Calu3 (cell line): Measurements from ENCODE around the gene DNAJC1. TPM values are rescaled to one million over a fixed set of nuclear protein-coding genes. Genes with fewer than 3 reads are reported as not detected.
"Not testable (repeated sequence)": the region's sequence is repeated elsewhere in the genome, so short reads cannot be mapped to it uniquely, and the experiment has no call there.

Source experiments
- BruUV-seq: library from RNA; stranded (reverse); fragments of 400-500 nt; replicated peaks from 2 replicates; lab custom pipeline; 2021; lab: Mats Ljungman, UMichigan
- CTCF ChIA-PET: fragments of 300-600 bp; sonication (Branson Sonifier 250); formaldehyde crosslinking; loops from one replicate; lab custom pipeline; 2022; ENCODE audit warnings: antibody characterized with exemption; lab: Charles Lee
- DNase-seq: peaks from one replicate; pipeline ENCODE4 v3.0.0; 2022
- H3K27ac Mint-ChIP-seq: one replicate; pipeline ENCODE4 v1.8.0; 2022; ENCODE audit warnings: mixed read lengths; ENCODE audit not compliant: unreplicated experiment
- H3K27me3 Mint-ChIP-seq: one replicate; pipeline ENCODE4 v1.8.0; 2022; ENCODE audit warnings: mixed read lengths; ENCODE audit not compliant: unreplicated experiment
- H3K36me3 Mint-ChIP-seq: one replicate; pipeline ENCODE4 v1.8.0; 2022; ENCODE audit warnings: mild to moderate bottlenecking, moderate library complexity, mixed read lengths; ENCODE audit not compliant: insufficient read depth, unreplicated experiment
- H3K4me1 Mint-ChIP-seq: one replicate; pipeline ENCODE4 v1.8.0; 2022; ENCODE audit warnings: mild to moderate bottlenecking, low read depth, mixed read lengths; ENCODE audit not compliant: unreplicated experiment
- H3K4me3 Mint-ChIP-seq: one replicate; pipeline ENCODE4 v1.8.0; 2022; ENCODE audit warnings: mild to moderate bottlenecking, low read depth, moderate library complexity, mixed read lengths; ENCODE audit not compliant: unreplicated experiment
- H3K9me3 Mint-ChIP-seq: one replicate; pipeline ENCODE4 v1.8.0; 2022; ENCODE audit warnings: low read depth, mixed read lengths; ENCODE audit not compliant: unreplicated experiment
- CTCF ChIP-seq: fragments of 200-600 bp; IDR thresholded peaks from one replicate; pipeline ENCODE4 v1.8.0; 2022; ENCODE audit warnings: antibody characterized with exemption; ENCODE audit not compliant: unreplicated experiment
- intact Hi-C: fragments of 100-400 bp; cut with micrococcal nuclease; formaldehyde crosslinking; loops from one replicate; pipeline ENCODE4 v1.10.0; 2022; ENCODE audit not compliant: unreplicated experiment
- total RNA-seq: library from RNA; stranded (reverse); gene quantifications from 2 replicates; pipeline ENCODE4 v1.2.3, GENCODE V29; 2022

Gene DNAJC1
- total RNA-seq, 1 experiment from 2014 or later, result 17.0 TPM

- Mint-ChIP-seq H3K4me1 (no peaks in the 10 kb centered on the region), H3K27ac (no peak overlapping the region), H3K27me3 (no peaks in the 10 kb centered on the region), H3K36me3 (no peaks in the 10 kb centered on the region), H3K9me3 (peaks cover 26% of the 10 kb centered on the region), H3K4me3 (no peak overlapping the region)
- DNase-seq, result no peak
- TF ChIP-seq CTCF, result no peak
- intact Hi-C loops, result no loop called here
- CTCF ChIA-PET, result no interaction called here
- no TSS peak for BruUV-seq
Measured at GRCh38 chr10:21826725-21827124, 176.8 kb downstream of the DNAJC1 start.

- BruUV-seq, result no TSS peak
- Mint-ChIP-seq H3K27me3 (no peaks in the 10 kb centered on the region), H3K4me1 (no peaks in the 10 kb centered on the region), H3K36me3 (no peaks in the 10 kb centered on the region), H3K27ac (no peak overlapping the region), H3K9me3 (peaks cover 23% of the 10 kb centered on the region), H3K4me3 (no peak overlapping the region)
- intact Hi-C loops, result no loop called here
- CTCF ChIA-PET, result no interaction called here
- DNase-seq, result no peak
- TF ChIP-seq CTCF, result no peak
Measured at GRCh38 chr10:21825345-21825744, 178.2 kb downstream of the DNAJC1 start.

- CTCF ChIA-PET, result no interaction called here
- no TSS peak for BruUV-seq
- Mint-ChIP-seq H3K27ac (no peak overlapping the region), H3K36me3 (no peaks in the 10 kb centered on the region), H3K4me3 (no peak overlapping the region), H3K9me3 (peaks cover 18% of the 10 kb centered on the region), H3K4me1 (no peaks in the 10 kb centered on the region), H3K27me3 (no peaks in the 10 kb centered on the region)
- no peak for DNase-seq
- TF ChIP-seq CTCF, result no peak
- intact Hi-C loops, result no loop called here
Measured at GRCh38 chr10:21824409-21824808, 179.1 kb downstream of the DNAJC1 start.

- Mint-ChIP-seq H3K36me3 (no peaks in the 10 kb centered on the region), H3K4me3 (no peak overlapping the region), H3K27ac (no peak overlapping the region), H3K9me3 (peaks cover 18% of the 10 kb centered on the region), H3K27me3 (no peaks in the 10 kb centered on the region), H3K4me1 (no peaks in the 10 kb centered on the region)
- CTCF ChIA-PET, result no interaction called here
- intact Hi-C loops, result no loop called here
- no TSS peak for BruUV-seq
- TF ChIP-seq CTCF, result no peak
- DNase-seq, result no peak
Measured at GRCh38 chr10:21823617-21824016, 179.9 kb downstream of the DNAJC1 start.

GRCh38 chr10:21822273-21822672 is 181.3 kb downstream of the DNAJC1 start:
- H3K27me3 Mint-ChIP-seq, intact Hi-C loops, DNase-seq, H3K4me3 Mint-ChIP-seq, H3K27ac Mint-ChIP-seq, H3K36me3 Mint-ChIP-seq, CTCF ChIA-PET, H3K4me1 Mint-ChIP-seq, BruUV-seq: not testable (repeated sequence)
- peaks cover 18% of the 10 kb centered on the region for H3K9me3 Mint-ChIP-seq
